ENCODE measurements around the gene LTC4S. TPM values are rescaled to one million over a fixed set of nuclear protein-coding genes. Genes with fewer than 3 reads are reported as not detected.

Gene LTC4S
- total and polyA plus RNA-seq, 2 experiments from 2014 or later: 5.8 to 10.1 TPM

- peaks cover 30% of the 10 kb centered on the region for H3K4me1 Mint-ChIP-seq
- no peak overlapping the region for H3K27ac Mint-ChIP-seq
- H3K4me3 Mint-ChIP-seq: peak overlapping the region; percentile 21; the same call in 1 of the 3 replicates
- peaks cover 28% of the 10 kb centered on the region for H3K27me3 Mint-ChIP-seq (ENCODE audit: insufficient read depth, low read depth, poor library complexity)
- H3K9me3 Mint-ChIP-seq: no peaks in the 10 kb centered on the region
- Histone ChIP-seq H2AFZ (no peak overlapping the region), H3F3A (replicated peaks; ENCODE audit: low read depth) (peaks cover 2% of the 10 kb centered on the region), H3K36me3 (ENCODE audit: insufficient read depth) (no peaks in the 10 kb centered on the region; the same call in 1 of the 2 replicates), H3K4me2 (peak overlapping the region; percentile 64), H3K9me2 (ENCODE audit: insufficient read depth) (no peaks in the 10 kb centered on the region), H3K4me3 (no peak overlapping the region), H3K79me2 (replicated peaks; ENCODE audit: insufficient read depth) (peaks cover 19% of the 10 kb centered on the region), H3K27ac (ENCODE audit: low read depth) (no peak overlapping the region), H3K27me3 (ENCODE audit: insufficient read depth) (no peaks in the 10 kb centered on the region), H4K20me1 (replicated peaks; ENCODE audit: insufficient read depth) (peaks cover 17% of the 10 kb centered on the region), H3K4me1 (ENCODE audit: insufficient read depth) (peaks cover 8% of the 10 kb centered on the region)
- DNase-seq (ENCODE audit: low spot score): peak; percentile 61
- H3K36me3 Mint-ChIP-seq (ENCODE audit: low read depth): peaks cover 26% of the 10 kb centered on the region
- ATAC-seq: peak; percentile 21
- TF ChIP-seq CTCF (conservative IDR thresholded peaks at IDR 0.05; ENCODE audit: low read depth in 2 of 2): no peak
- TF ChIP-seq REST (IDR thresholded peaks at IDR 0.05; ENCODE audit: unreplicated experiment): no peak
- TF ChIP-seq ZNF331 (CRISPR knock-in tag; IDR thresholded peaks at IDR 0.05; ENCODE audit: low read depth): no peak
- TF ChIP-seq EZH2 (IDR thresholded peaks at IDR 0.05; ENCODE audit: low read depth, unreplicated experiment): no peak
- no peak for TF ChIP-seq ZNF462 (CRISPR knock-in tag; IDR thresholded peaks at IDR 0.05)
- TF ChIP-seq CREB1 (CRISPR knock-in tag; IDR thresholded peaks at IDR 0.05; ENCODE audit: low read depth): no peak
- no peak for TF ChIP-seq POLR2AphosphoS5 (IDR thresholded peaks at IDR 0.05; ENCODE audit: low read depth)
- no peak for TF ChIP-seq ZNF114 (CRISPR knock-in tag; IDR thresholded peaks at IDR 0.05)
- no peak for TF ChIP-seq NANOG (IDR thresholded peaks at IDR 0.05; ENCODE audit: borderline replicate concordance)
- TF ChIP-seq JUNB (IDR thresholded peaks at IDR 0.05; ENCODE audit: unreplicated experiment): no peak
- TF ChIP-seq ETS1 (IDR thresholded peaks at IDR 0.05): no peak
- no peak for TF ChIP-seq EZH2phosphoT487 (IDR thresholded peaks at IDR 0.05; ENCODE audit: unreplicated experiment)
Measured at GRCh38 chr5:179802950-179803562, 9.3 kb downstream of the LTC4S start.
